SK-N-SH (cell line): ENCODE data around the gene PBRM1. TPM values are rescaled to one million over a fixed set of nuclear protein-coding genes. Genes with fewer than 3 reads are reported as not detected.

Experiments used
- CTCF ChIA-PET: fragments of 300-600, 350-600 bp; formaldehyde crosslinking; extraction: SDS; loops from one replicate; lab custom pipeline; 2021; lab: Yijun Ruan, JAX
- POLR2A ChIA-PET: fragments of 350-600 bp; sonication (Branson Sonifier 250); formaldehyde crosslinking; extraction: SDS; loops from one replicate; lab custom pipeline; 2020; ENCODE audit warnings: antibody characterized with exemption, inconsistent platforms; lab: Yijun Ruan, JAX
- DNase-seq: peaks from one replicate; pipeline ENCODE4 v3.0.0; 2012
- H2AFZ ChIP-seq: fragments of 200-600 bp; sonication (generic); 2 replicates; pipeline ENCODE4 v1.8.1; 2016; ENCODE audit warnings: antibody characterized with exemption, mild to moderate bottlenecking, low read depth
- H3F3A ChIP-seq: fragments of 200-600 bp; sonication (generic); replicated peaks from 2 replicates; pipeline ENCODE3; 2016; ENCODE audit warnings: antibody characterized with exemption, mild to moderate bottlenecking; ENCODE audit not compliant: insufficient read depth
- H3K27ac ChIP-seq, 2 experiments: fragments of 200-500 bp in 1 of 2; fragments of 200-600 bp in 1 of 2; sonication (Bioruptor generic) in 1 of 2; sonication (generic), shearing (Covaris generic) in 1 of 2; 2 replicates each; pipeline versions ENCODE4 v1.5.1 to v1.6.1; 2014 to 2016; ENCODE audit warnings: low read depth in 2 of 2, inconsistent platforms in 1 of 2, low read length in 1 of 2, mild to moderate bottlenecking in 1 of 2, mixed read lengths in 1 of 2
- H3K27me3 ChIP-seq: fragments of 200-600 bp; sonication (generic), shearing (Covaris generic); 2 replicates; pipeline ENCODE4 v1.6.1; 2016; ENCODE audit warnings: mixed run types; ENCODE audit not compliant: insufficient read depth
- H3K36me3 ChIP-seq, 2 experiments: fragments of 200-500 bp in 1 of 2; fragments of 200-600 bp in 1 of 2; sonication (Bioruptor generic) in 1 of 2; sonication (generic) in 1 of 2; replicated peaks in 1 of 2; 2 replicates each; pipeline versions ENCODE3 to v1.5.1; 2014 to 2016; ENCODE audit warnings: low read length in 1 of 2, mild to moderate bottlenecking in 1 of 2; ENCODE audit not compliant: insufficient read depth in 2 of 2, control insufficient read depth in 1 of 2
- H3K4me1 ChIP-seq, 2 experiments: fragments of 200-500 bp in 1 of 2; fragments of 200-600 bp in 1 of 2; sonication (Bioruptor generic) in 1 of 2; sonication (generic), shearing (Covaris generic) in 1 of 2; 2 replicates each; pipeline versions ENCODE4 v1.5.1 to v1.6.1; 2014 to 2016; ENCODE audit warnings: low read depth in 1 of 2, low read length in 1 of 2, mixed run types in 1 of 2; ENCODE audit not compliant: insufficient read depth in 2 of 2, control insufficient read depth in 1 of 2
- H3K4me2 ChIP-seq: fragments of 200-600 bp; sonication (generic), shearing (Covaris generic); 2 replicates; pipeline ENCODE4 v1.6.1; 2017; ENCODE audit warnings: mixed run types
- H3K4me3 ChIP-seq, 2 experiments: fragments of 200-500 bp in 1 of 2; fragments of 200-600 bp in 1 of 2; sonication (Bioruptor generic) in 1 of 2; sonication (generic), shearing (Covaris generic) in 1 of 2; 2 replicates each; pipeline versions ENCODE4 v1.5.1 to v1.8.1; 2014 to 2016; ENCODE audit warnings: low read depth in 2 of 2, inconsistent platforms in 1 of 2, low read length in 1 of 2, mild to moderate bottlenecking in 1 of 2, mixed read lengths in 1 of 2, moderate library complexity in 1 of 2
- H3K79me2 ChIP-seq: fragments of 200-600 bp; sonication (generic); 2 replicates; pipeline ENCODE4 v1.8.1; 2017; ENCODE audit warnings: mild to moderate bottlenecking; ENCODE audit not compliant: insufficient read depth
- H3K9ac ChIP-seq: fragments of 200-600 bp; sonication (generic); 2 replicates; pipeline ENCODE4 v1.6.1; 2017; ENCODE audit warnings: mixed run types
- H3K9me2 ChIP-seq: fragments of 200-600 bp; sonication (generic); 2 replicates; pipeline ENCODE4 v1.6.1; 2017; ENCODE audit warnings: mixed run types
- H3K9me3 ChIP-seq: fragments of 200-600 bp; sonication (generic); 2 replicates; pipeline ENCODE4 v1.6.1; 2017; ENCODE audit warnings: mixed run types, mild to moderate bottlenecking, moderate library complexity
- H4K20me1 ChIP-seq: fragments of 200-600 bp; sonication (generic); 2 replicates; pipeline ENCODE4 v1.6.1; 2017; ENCODE audit warnings: mild to moderate bottlenecking, mixed run types; ENCODE audit not compliant: insufficient read depth
- CHD2 ChIP-seq: fragments of 150-350 bp; IDR thresholded peaks from 2 replicates; pipeline ENCODE4 v1.6.1; 2018; ENCODE audit warnings: low read length; ENCODE audit not compliant: partially characterized antibody
- CTCF ChIP-seq: fragments of 200-600 bp; sonication (generic); IDR thresholded peaks from 2 replicates; pipeline ENCODE4 v1.6.1; 2017; ENCODE audit warnings: antibody characterized with exemption, mild to moderate bottlenecking, moderate library complexity
- FOSL2 ChIP-seq: IDR thresholded peaks from 2 replicates; pipeline ENCODE4 v1.4.0; 2012; ENCODE audit warnings: low read depth, mild to moderate bottlenecking, moderate library complexity, borderline replicate concordance
- FOXM1 ChIP-seq: IDR thresholded peaks from 2 replicates; pipeline ENCODE4 v1.4.0; 2012; ENCODE audit warnings: low read depth, mild to moderate bottlenecking
- GATA2 ChIP-seq: sonication (generic); formaldehyde crosslinking; IDR thresholded peaks from 2 replicates; pipeline ENCODE4 v1.5.0; 2020; ENCODE audit warnings: mild to moderate bottlenecking, missing genetic modification reagents
- MAX ChIP-seq: IDR thresholded peaks from 2 replicates; pipeline ENCODE4 v1.4.0; 2012; ENCODE audit warnings: low read depth
- MEF2A ChIP-seq: IDR thresholded peaks from 2 replicates; pipeline ENCODE4 v1.4.0; 2012; ENCODE audit warnings: low read depth, borderline replicate concordance
- PBX3 ChIP-seq: IDR thresholded peaks from 2 replicates; pipeline ENCODE4; 2012
- POLR2AphosphoS5 ChIP-seq: IDR thresholded peaks from 2 replicates; pipeline ENCODE4 v1.6.1; 2012; ENCODE audit warnings: low read depth, low read length
- REST ChIP-seq: IDR thresholded peaks from 2 replicates; pipeline ENCODE4 v1.6.1; 2012; ENCODE audit warnings: mild to moderate bottlenecking, low read depth, low read length, moderate library complexity
- RXRA ChIP-seq: IDR thresholded peaks from 2 replicates; pipeline ENCODE4 v1.4.0; 2012; ENCODE audit warnings: low read depth, mild to moderate bottlenecking, borderline replicate concordance
- TAF1 ChIP-seq: IDR thresholded peaks from 2 replicates; pipeline ENCODE4 v1.6.1; 2012; ENCODE audit warnings: low read depth, mild to moderate bottlenecking, low read length, moderate library complexity, borderline replicate concordance
- TCF12 ChIP-seq: IDR thresholded peaks from 2 replicates; pipeline ENCODE4 v1.4.0; 2012
- TEAD4 ChIP-seq: IDR thresholded peaks from 2 replicates; pipeline ENCODE4 v1.4.0; 2012; ENCODE audit warnings: mild to moderate bottlenecking, borderline replicate concordance; ENCODE audit not compliant: insufficient read depth
- USF1 ChIP-seq: IDR thresholded peaks from 2 replicates; pipeline ENCODE4 v1.4.0; 2012; ENCODE audit warnings: low read depth, borderline replicate concordance
- WGBS: methylation state at CpG from one replicate; pipeline ENCODE4 v1.1.6; 2017; ENCODE audit warnings: low lambda C conversion rate; 5-methylcytosine and 5-hydroxymethylcytosine counted together
- polyA plus RNA-seq, 3 experiments: library from polyadenylated mRNA; depleted of rRNA; stranded (reverse); fragments of >200 nt; gene quantifications; 2 replicates each; pipeline ENCODE4 v1.2.3, GENCODE V29; 2012

The PBRM1 gene
- polyA plus RNA-seq, 1 of the 3 experiments (the other 2 are of a cell fraction), result 14.3 TPM

- DNase-seq, result no peak
- Histone ChIP-seq H3F3A (no peaks in the 10 kb centered on the region), H3K4me2 (no peak overlapping the region), H3K9me3 (no peaks in the 10 kb centered on the region), H3K9ac (no peak overlapping the region), H3K36me3 (peaks cover 4 to 11% of the 10 kb centered on the region in 2 experiments), H3K27me3 (no peaks in the 10 kb centered on the region), H3K79me2 (no peaks in the 10 kb centered on the region), H4K20me1 (no peaks in the 10 kb centered on the region), H2AFZ (no peak overlapping the region), H3K9me2 (no peaks in the 10 kb centered on the region), H3K4me1 (peaks cover 0 to 16% of the 10 kb centered on the region in 2 experiments; a peak in 1 of 4 replicates), H3K27ac (no peak overlapping the region), H3K4me3 (no peak overlapping the region)
- CTCF ChIA-PET, result interaction anchor here (0.5 to 1.4 kb wide), 3 partner anchors 61 to 107 kb away, joined by 3 to 4 read pairs (median 3); no protein-coding TSS in a partner anchor
- no peak for TF ChIP-seq RXRA
- no peak for TF ChIP-seq TEAD4
- TF ChIP-seq USF1, result no peak
- no peak for TF ChIP-seq CHD2
- TF ChIP-seq TAF1, result no peak
- TF ChIP-seq FOSL2, result no peak
- no peak for TF ChIP-seq MAX
- POLR2A ChIA-PET, result no interaction called here
- WGBS, result 87% methylated on average over 13 of the region's 22 CpGs
Observed at GRCh38 chr3:52519445-52520140, 166.1 kb downstream of the PBRM1 start.

- CTCF ChIA-PET, result interaction anchor here (0.5 to 1.4 kb wide), 3 partner anchors 60 to 107 kb away, joined by 3 to 4 read pairs (median 3); no protein-coding TSS in a partner anchor
- Histone ChIP-seq H3K9me3 (no peaks in the 10 kb centered on the region), H3K9me2 (no peaks in the 10 kb centered on the region), H3K4me2 (no peak overlapping the region)
- TF ChIP-seq FOSL2 (no peak), USF1 (no peak), POLR2AphosphoS5 (no peak), PBX3 (no peak), REST (no peak), TEAD4 (no peak), TCF12 (no peak), FOXM1 (no peak), GATA2 (no peak), CTCF (no peak), MEF2A (no peak)
- TF ChIP-seq, all 33 proteins: peak for 0
- Histone ChIP-seq H3K27me3 (no peaks in the 10 kb centered on the region), H3K79me2 (no peaks in the 10 kb centered on the region), H3F3A (no peaks in the 10 kb centered on the region), H2AFZ (no peak overlapping the region), H4K20me1 (no peaks in the 10 kb centered on the region), H3K4me3 (no peak overlapping the region), H3K4me1 (peaks cover 0 to 10% of the 10 kb centered on the region in 2 experiments; a peak in 1 of 4 replicates), H3K27ac (no peak overlapping the region), H3K36me3 (peaks cover 0 to 5% of the 10 kb centered on the region in 2 experiments), H3K9ac (no peak overlapping the region)
- POLR2A ChIA-PET, result interaction anchor here (0.8 kb wide), 1 partner anchor 8 kb away, joined by 3 read pairs; no protein-coding TSS in a partner anchor
- peak; percentile 77 for DNase-seq
- 71% methylated on average over 20 of the region's 50 CpGs for WGBS
Observed at GRCh38 chr3:52518723-52519444, 166.8 kb downstream of the PBRM1 start.
